ENCODE measurements around the gene PCLO.
A peak's percentile ranks its signal among the peaks of the same experiment; 100 is the strongest.

Gene PCLO

GRCh38 chr7:83053965-83054364 is 108.7 kb downstream of the PCLO start:
- DNase-seq (ENCODE audit: low read depth in 2 of 2): no peak

DNA sequence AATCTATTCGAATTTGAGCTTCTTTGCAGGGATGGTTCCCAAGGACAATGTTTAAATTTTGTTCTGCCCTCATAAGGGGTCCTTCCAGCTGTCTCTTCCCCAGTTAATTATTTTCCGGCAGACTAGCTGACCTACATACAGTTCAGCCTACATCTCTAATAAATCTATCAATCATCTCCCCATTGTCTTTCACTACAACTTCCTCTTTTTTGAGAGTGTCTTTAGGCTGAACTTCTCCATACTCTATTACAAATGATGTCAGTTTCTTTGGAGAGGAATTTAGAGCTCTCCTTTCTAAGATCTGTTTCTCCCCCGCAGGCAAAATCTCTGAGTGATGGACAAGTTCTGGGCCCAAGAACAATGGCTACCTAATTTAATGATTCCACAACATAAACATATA is 122.2 kb downstream of the PCLO start:
- no peak for DNase-seq (ENCODE audit: low read depth in 2 of 2)

- no peak for DNase-seq (ENCODE audit: low read depth in 2 of 2)
Observed at GRCh38 chr7:83038787-83039186, 123.9 kb downstream of the PCLO start.

- DNase-seq (ENCODE audit: low read depth in 2 of 2): no peak
Observed at GRCh38 chr7:83036721-83037380, 125.8 kb downstream of the PCLO start.

- DNase-seq (ENCODE audit: low read depth in 2 of 2): no peak
Observed at GRCh38 chr7:83036130-83036529, 126.6 kb downstream of the PCLO start.

DNA sequence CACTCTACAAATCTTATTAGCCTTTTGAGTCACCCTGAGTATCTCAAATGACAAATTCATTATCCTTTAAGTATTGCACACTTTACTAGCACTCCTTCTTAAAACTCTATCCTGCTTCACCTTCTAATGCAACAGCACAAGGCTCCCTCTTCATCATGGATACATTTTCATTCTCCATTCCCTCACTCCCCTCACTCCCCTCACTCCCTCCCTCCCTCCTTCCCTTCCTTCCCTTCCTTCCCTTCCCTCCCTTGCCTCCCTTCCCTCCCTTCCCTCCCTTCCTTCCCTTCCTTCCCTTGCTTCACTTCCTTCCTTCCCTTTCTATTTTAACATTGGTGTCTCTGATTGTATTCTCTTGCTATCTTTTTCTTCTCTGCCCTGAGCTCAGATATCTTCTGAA is 130.5 kb downstream of the PCLO start:
- no peak for DNase-seq (ENCODE audit: low read depth in 2 of 2)

GRCh38 chr7:83023817-83024665 is 138.6 kb downstream of the PCLO start:
- peak; percentile 0 to 2 for DNase-seq (ENCODE audit: low read depth in 2 of 2)

- no peak for DNase-seq (ENCODE audit: low read depth in 2 of 2)
Observed at GRCh38 chr7:83021032-83021431, 141.7 kb downstream of the PCLO start.

DNA sequence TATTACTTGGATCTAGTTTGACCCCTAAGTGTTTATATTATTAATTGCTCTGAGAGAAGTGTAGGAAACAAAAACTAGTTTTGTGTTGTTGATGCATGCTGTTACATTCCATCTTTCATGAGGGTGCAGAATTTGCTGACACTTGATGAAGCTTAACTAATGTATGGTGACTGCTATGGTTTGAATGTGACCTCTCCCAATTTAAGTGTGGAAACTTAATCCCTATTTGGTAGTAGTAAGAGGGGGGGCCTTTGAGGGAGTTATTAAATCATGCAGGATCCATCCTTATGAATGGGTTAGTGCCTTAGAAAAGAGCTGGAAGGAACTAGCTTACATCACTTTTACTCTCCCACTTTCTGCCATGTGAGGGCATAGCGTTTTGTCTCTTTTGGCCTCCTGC is 142.5 kb downstream of the PCLO start:
- no peak for DNase-seq (ENCODE audit: low read depth in 2 of 2)

DNA sequence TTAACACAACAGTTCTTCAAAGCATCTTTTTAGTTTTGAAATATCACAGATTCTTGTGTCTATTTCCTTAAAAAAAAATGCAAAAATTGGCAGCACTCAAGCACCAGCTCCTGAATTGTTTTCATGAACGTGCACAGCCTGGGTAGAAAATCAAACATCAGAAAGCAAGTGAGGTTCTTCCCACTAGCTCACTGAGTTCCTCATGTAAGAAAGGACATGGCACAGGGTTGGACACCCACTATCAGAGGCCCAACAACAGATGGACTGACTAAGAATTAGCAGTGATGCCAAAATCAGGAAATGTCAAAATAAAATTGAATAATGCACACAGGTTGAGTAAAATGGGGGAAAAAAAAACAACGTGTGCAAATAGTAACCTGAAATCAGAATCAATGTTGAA is 146.8 kb downstream of the PCLO start:
- no peak for DNase-seq (ENCODE audit: low read depth in 2 of 2)

- no peak for DNase-seq (ENCODE audit: low read depth in 2 of 2)
Observed at GRCh38 chr7:83014546-83014945, 148.1 kb downstream of the PCLO start.

GRCh38 chr7:83011954-83012353 is 150.7 kb downstream of the PCLO start:
- no peak for DNase-seq (ENCODE audit: low read depth in 2 of 2)

- no peak for DNase-seq (ENCODE audit: low read depth in 2 of 2)
Observed at GRCh38 chr7:83005410-83005809, 157.3 kb downstream of the PCLO start.

GRCh38 chr7:83001362-83002040 is 161.2 kb downstream of the PCLO start:
- no peak for DNase-seq (ENCODE audit: low read depth in 2 of 2)

DNA sequence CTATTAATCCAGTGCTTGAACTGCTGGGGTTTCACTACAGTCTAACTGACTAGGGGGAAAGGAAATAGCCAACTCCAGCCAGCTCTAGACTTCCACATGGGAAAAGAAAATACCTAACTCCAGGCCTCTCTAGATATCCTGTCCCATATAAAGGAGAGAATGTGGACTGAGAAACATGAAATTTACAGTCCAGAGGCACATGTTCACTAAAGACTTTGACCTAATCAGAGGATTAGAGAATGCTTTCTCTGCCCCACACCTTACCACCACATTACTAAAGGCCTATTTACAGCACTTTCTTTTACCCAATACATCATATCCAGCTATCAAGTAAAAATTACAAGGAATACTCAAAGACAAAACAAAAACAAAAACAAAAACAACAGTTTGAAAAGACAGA is 164.2 kb downstream of the PCLO start:
- no peak for DNase-seq (ENCODE audit: low read depth in 2 of 2)

GRCh38 chr7:82985144-82985802 is 177.4 kb downstream of the PCLO start:
- DNase-seq (ENCODE audit: low read depth in 2 of 2): no peak

DNA sequence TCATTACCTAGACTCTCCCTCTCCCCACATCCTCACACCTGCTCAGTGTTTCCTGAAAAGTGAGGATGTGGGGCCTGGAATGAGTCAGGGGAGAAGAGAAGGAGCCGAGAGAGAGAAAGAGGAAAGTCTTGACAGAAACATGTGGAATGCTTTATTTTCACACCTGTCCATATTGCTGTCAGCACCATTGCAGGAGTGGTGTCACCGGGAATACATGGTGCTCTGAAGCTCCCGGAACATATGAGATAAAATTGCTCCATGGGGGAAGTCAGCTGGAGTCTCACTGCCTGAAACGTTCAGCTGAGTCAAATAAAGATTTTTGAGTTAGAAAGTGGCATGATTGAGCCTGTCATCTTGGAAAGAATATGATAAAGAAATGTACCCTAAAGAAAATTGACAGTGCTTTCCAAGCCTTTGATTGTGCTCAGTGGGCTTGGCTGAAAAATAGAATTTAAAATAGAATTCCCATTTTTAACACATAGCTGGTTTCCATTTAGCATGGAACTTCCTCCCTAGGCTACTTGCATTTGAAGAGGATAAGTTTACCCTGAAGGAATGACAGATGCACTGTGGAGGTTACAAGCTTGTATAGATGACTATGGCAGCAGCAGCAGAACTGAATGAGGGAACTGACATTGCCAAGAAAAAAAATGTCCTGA is 182.4 kb downstream of the PCLO start:
- DNase-seq (ENCODE audit: low read depth in 2 of 2): no peak

- no peak for DNase-seq (ENCODE audit: low read depth in 2 of 2)
Observed at GRCh38 chr7:82975811-82976468, 186.7 kb downstream of the PCLO start.

DNA sequence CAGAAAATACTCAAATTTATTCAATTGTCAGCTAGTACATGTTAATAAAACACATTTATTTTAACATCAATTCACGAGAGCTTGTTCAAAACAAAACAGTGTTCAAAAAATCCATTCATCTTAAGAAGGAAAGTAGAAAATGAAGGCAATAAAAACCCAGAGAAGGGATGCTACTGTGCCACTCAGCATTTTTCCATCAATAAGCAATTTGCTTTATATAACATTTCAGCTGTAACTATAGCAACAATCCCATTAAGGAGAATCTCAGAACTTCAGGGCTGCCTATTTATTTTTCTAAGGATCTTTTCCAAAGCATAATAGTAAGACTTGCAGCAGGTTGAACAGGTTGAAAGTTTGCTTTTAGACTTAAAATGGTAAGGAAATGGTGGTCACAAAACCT is 190.5 kb downstream of the PCLO start:
- DNase-seq (ENCODE audit: low read depth in 2 of 2): no peak

DNA sequence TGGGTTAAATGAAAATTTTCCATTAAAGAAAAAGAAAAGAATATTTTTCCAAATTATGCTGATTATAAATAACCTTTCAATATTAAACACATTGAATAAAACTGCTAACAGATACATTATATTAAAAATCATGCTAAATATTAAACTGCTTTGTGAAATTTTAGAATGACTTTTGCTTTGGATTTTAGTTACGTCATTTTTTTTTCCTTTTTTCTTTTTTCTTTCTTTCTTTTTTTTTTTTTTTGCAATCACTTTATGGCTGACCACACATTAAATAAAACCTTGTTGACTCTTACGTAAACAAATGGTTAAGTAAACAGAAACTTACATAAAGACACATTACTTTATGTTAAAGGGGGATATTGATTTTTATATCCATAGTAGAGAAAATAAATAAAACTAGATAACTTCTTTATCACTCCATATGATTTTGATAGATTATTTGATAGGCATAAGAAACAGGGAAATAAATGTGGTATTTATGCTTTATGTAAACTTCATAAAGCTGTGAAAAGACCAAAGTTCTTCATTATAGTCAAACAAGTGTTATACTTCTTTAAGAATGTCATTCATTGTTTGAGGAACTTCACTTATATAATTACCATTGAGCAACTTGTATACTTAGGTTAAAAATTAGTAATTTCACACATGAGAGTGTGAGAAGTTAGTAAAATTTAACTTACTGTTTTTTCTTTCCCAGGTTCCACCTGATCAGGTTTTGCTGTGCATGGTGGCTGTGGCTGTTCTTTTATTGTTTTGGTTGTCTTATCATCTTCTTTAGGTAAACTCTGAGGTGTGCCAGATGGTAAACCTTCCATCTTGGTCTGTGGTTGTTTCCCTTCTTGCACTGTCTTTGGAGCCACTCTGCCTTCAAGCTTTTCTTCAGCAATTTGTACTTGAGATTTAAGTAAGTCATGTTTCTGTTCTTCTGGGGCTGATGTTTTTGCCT is 197.3 kb downstream of the PCLO start:
- DNase-seq (ENCODE audit: low read depth in 2 of 2): no peak

All from fibroblast of skin of left quadriceps (primary cell).